A549 (cell line): ENCODE data around the gene TAL1. TPM values are rescaled to one million over a fixed set of nuclear protein-coding genes. Genes with fewer than 3 reads are reported as not detected.

ENCODE experiments used
- polyA plus RNA-seq, 4 experiments: library from polyadenylated mRNA; depleted of rRNA in 3 of 4; stranded (reverse); fragments of >200 nt; fragmentation: RNase III in 1 of 4; extraction: RNeasy Plus Mini Kit Qiagen cat#74134 plus additional on column Dnase treatment in 1 of 4; gene quantifications; 2 replicates in 3 of 4; 3 replicates in 1 of 4; pipeline ENCODE4 v1.2.3, GENCODE V29; 2011 to 2017

Gene TAL1
- polyA plus RNA-seq, 2 of the 4 experiments (the other 2 are of a cell fraction), result not detected

Other genes starting within 250 kb of the TAL1 start
- gene CYP4X1, start 208.6 kb downstream of the TAL1 start, polyA plus RNA-seq (2011; rRNA removed), result not detected in 2 replicates
- gene CYP4X1, start 208.6 kb downstream of the TAL1 start, polyA plus RNA-seq (2017; fragmentation: RNase III; extraction: RNeasy Plus Mini Kit Qiagen cat#74134 plus additional on column Dnase treatment), result 0.05 TPM in 1 of 3 replicates, not detected in the others
- gene CYP4Z1, start 165.0 kb downstream of the TAL1 start, polyA plus RNA-seq (2011; rRNA removed), result not detected in 2 replicates
- gene CYP4Z1, start 165.0 kb downstream of the TAL1 start, polyA plus RNA-seq (2017; fragmentation: RNase III; extraction: RNeasy Plus Mini Kit Qiagen cat#74134 plus additional on column Dnase treatment), result not detected in 3 replicates
- gene CYP4A22, start 94.8 kb downstream of the TAL1 start, polyA plus RNA-seq (2011; rRNA removed), result not detected in 2 replicates
- not detected in 3 replicates for gene CYP4A22, start 94.8 kb downstream of the TAL1 start, polyA plus RNA-seq (2017; fragmentation: RNase III; extraction: RNeasy Plus Mini Kit Qiagen cat#74134 plus additional on column Dnase treatment)
- gene PDZK1IP1, start 42.2 kb downstream of the TAL1 start, polyA plus RNA-seq (2011; rRNA removed), result 2.2 and 2.3 TPM in 2 replicates
- gene PDZK1IP1, start 42.2 kb downstream of the TAL1 start, polyA plus RNA-seq (2017; fragmentation: RNase III; extraction: RNeasy Plus Mini Kit Qiagen cat#74134 plus additional on column Dnase treatment), result 6.4 to 9.4 TPM (median 6.9 TPM) in 3 replicates
- 19.5 and 21.7 TPM in 2 replicates for gene STIL, start 81.9 kb upstream of the TAL1 start, polyA plus RNA-seq (2011; rRNA removed)
- 10.1 to 10.7 TPM (median 10.2 TPM) in 3 replicates for gene STIL, start 81.9 kb upstream of the TAL1 start, polyA plus RNA-seq (2017; fragmentation: RNase III; extraction: RNeasy Plus Mini Kit Qiagen cat#74134 plus additional on column Dnase treatment)
- 61.9 and 103 TPM in 2 replicates for gene CMPK1, start 101.6 kb upstream of the TAL1 start, polyA plus RNA-seq (2011; rRNA removed)
- gene CMPK1, start 101.6 kb upstream of the TAL1 start, polyA plus RNA-seq (2017; fragmentation: RNase III; extraction: RNeasy Plus Mini Kit Qiagen cat#74134 plus additional on column Dnase treatment), result 84.7 to 89.8 TPM (median 89.3 TPM) in 3 replicates
- not detected in 2 replicates for gene FOXE3, start 184.1 kb upstream of the TAL1 start, polyA plus RNA-seq (2011; rRNA removed)
- gene FOXE3, start 184.1 kb upstream of the TAL1 start, polyA plus RNA-seq (2017; fragmentation: RNase III; extraction: RNeasy Plus Mini Kit Qiagen cat#74134 plus additional on column Dnase treatment), result 0.04 to 0.09 TPM (median 0.08 TPM) in 3 replicates
- gene FOXD2, start 205.8 kb upstream of the TAL1 start, polyA plus RNA-seq (2011; rRNA removed), result 0.12 and 0.13 TPM in 2 replicates
- gene FOXD2, start 205.8 kb upstream of the TAL1 start, polyA plus RNA-seq (2017; fragmentation: RNase III; extraction: RNeasy Plus Mini Kit Qiagen cat#74134 plus additional on column Dnase treatment), result 0.22 to 0.50 TPM (median 0.35 TPM) in 3 replicates